Calu3 (cell line): Measurements from ENCODE around the gene WDPCP. TPM values are rescaled to one million over a fixed set of nuclear protein-coding genes. Genes with fewer than 3 reads are reported as not detected.
"Not testable (repeated sequence)": the region's sequence is repeated elsewhere in the genome, so short reads cannot be mapped to it uniquely, and the experiment has no call there.

Experiments used
- BruUV-seq: library from RNA; stranded (reverse); fragments of 400-500 nt; replicated peaks from 2 replicates; lab custom pipeline; 2021; lab: Mats Ljungman, UMichigan
- CTCF ChIA-PET: fragments of 300-600 bp; sonication (Branson Sonifier 250); formaldehyde crosslinking; loops from one replicate; lab custom pipeline; 2022; ENCODE audit warnings: antibody characterized with exemption; lab: Charles Lee
- DNase-seq: peaks from one replicate; pipeline ENCODE4 v3.0.0; 2022
- H3K27ac Mint-ChIP-seq: one replicate; pipeline ENCODE4 v1.8.0; 2022; ENCODE audit warnings: mixed read lengths; ENCODE audit not compliant: unreplicated experiment
- H3K27me3 Mint-ChIP-seq: one replicate; pipeline ENCODE4 v1.8.0; 2022; ENCODE audit warnings: mixed read lengths; ENCODE audit not compliant: unreplicated experiment
- H3K36me3 Mint-ChIP-seq: one replicate; pipeline ENCODE4 v1.8.0; 2022; ENCODE audit warnings: mild to moderate bottlenecking, moderate library complexity, mixed read lengths; ENCODE audit not compliant: insufficient read depth, unreplicated experiment
- H3K4me1 Mint-ChIP-seq: one replicate; pipeline ENCODE4 v1.8.0; 2022; ENCODE audit warnings: mild to moderate bottlenecking, low read depth, mixed read lengths; ENCODE audit not compliant: unreplicated experiment
- H3K4me3 Mint-ChIP-seq: one replicate; pipeline ENCODE4 v1.8.0; 2022; ENCODE audit warnings: mild to moderate bottlenecking, low read depth, moderate library complexity, mixed read lengths; ENCODE audit not compliant: unreplicated experiment
- H3K9me3 Mint-ChIP-seq: one replicate; pipeline ENCODE4 v1.8.0; 2022; ENCODE audit warnings: low read depth, mixed read lengths; ENCODE audit not compliant: unreplicated experiment
- intact Hi-C: fragments of 100-400 bp; cut with micrococcal nuclease; formaldehyde crosslinking; loops from one replicate; pipeline ENCODE4 v1.10.0; 2022; ENCODE audit not compliant: unreplicated experiment
- total RNA-seq: library from RNA; stranded (reverse); gene quantifications from 2 replicates; pipeline ENCODE4 v1.2.3, GENCODE V29; 2022
- TF ChIP-seq, protein P1 (sequence below): fragments of 200-600 bp; IDR thresholded peaks from one replicate; pipeline ENCODE4 v1.8.0; 2022; ENCODE audit warnings: antibody characterized with exemption; ENCODE audit not compliant: unreplicated experiment

WDPCP gene
- total RNA-seq, 1 experiment from 2014 or later = 9.0 TPM

DNA sequence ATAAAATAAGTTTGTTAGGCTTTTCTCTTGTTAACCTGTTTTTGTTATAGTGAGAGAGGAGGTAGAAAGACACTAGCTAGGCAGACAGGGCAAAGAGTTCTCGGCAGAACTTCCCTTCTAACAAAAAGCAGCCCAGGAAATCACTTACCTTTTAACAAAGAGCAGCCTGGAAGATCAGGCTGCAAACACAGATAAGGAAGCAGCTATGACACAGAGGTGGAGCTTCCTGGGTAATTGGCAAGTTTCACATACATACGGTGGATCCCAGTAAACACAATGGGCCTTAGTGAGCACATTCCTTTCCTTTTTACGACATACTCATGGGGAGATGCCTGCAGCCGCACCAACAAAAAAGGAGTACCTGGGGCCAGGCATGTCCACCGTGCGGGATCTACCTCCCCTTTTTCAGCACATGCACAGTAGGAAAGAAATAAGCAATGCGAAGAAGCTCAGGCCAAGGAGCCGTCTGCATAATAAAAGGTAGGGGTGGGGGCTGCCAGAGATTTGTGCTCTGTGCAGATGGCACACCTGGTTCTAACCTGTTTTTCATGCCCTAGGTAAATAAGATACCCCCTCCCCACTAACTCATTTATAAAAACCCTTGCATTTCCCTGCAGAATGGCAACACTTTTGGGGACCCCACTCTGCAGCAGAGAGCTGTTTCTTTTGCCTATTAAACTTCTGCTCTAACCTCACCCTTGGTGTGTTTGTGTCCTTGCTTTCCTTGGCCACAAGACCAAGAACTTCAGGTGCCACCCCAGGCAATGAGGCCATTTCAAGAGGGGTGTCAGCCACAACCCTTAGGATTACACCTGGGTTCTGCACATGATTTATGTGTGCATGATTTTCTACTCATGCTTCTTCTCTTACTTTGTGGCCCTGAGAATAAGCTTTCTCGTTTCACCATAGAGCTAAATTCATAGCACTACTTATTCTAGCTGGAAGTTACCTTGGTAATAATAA is 27.0 kb upstream of the WDPCP start:
- H3K36me3 Mint-ChIP-seq = no peaks in the 10 kb centered on the region
- no peak overlapping the region for H3K27ac Mint-ChIP-seq
- TF ChIP-seq, protein P1, sequence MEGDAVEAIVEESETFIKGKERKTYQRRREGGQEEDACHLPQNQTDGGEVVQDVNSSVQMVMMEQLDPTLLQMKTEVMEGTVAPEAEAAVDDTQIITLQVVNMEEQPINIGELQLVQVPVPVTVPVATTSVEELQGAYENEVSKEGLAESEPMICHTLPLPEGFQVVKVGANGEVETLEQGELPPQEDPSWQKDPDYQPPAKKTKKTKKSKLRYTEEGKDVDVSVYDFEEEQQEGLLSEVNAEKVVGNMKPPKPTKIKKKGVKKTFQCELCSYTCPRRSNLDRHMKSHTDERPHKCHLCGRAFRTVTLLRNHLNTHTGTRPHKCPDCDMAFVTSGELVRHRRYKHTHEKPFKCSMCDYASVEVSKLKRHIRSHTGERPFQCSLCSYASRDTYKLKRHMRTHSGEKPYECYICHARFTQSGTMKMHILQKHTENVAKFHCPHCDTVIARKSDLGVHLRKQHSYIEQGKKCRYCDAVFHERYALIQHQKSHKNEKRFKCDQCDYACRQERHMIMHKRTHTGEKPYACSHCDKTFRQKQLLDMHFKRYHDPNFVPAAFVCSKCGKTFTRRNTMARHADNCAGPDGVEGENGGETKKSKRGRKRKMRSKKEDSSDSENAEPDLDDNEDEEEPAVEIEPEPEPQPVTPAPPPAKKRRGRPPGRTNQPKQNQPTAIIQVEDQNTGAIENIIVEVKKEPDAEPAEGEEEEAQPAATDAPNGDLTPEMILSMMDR = no peak
- H3K4me1 Mint-ChIP-seq = peaks cover 20% of the 10 kb centered on the region
- H3K4me3 Mint-ChIP-seq = peak overlapping the region; percentile 29
- DNase-seq = no peak
- intact Hi-C loops = no loop called here
- CTCF ChIA-PET = no interaction called here
- H3K27me3 Mint-ChIP-seq = no peaks in the 10 kb centered on the region
- no TSS peak for BruUV-seq
- no peaks in the 10 kb centered on the region for H3K9me3 Mint-ChIP-seq

DNA sequence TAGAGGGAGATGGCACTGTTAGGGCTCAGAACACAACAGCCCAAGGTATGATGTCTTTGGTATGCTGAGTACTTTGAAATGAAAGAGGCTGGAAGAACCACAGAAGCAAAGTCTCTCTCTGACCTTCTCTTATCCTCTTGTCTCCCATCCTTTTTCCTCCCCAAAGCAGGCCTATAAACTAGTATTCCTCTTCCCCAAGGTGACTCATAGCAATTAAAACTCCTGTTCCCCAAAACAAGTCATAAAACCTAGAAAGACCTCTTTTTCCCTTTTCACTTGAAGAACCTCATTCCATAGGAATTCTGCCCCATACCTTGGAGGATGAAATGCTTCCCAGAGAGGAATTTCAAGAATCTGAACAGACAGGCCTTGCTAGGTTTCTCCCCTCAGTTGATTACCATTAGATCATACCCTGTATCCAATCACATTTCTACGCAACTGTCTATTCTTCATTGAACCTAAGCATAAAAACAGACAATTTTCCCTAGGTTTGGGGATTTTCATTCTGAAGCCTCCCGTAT is 26.2 kb upstream of the WDPCP start:
- Mint-ChIP-seq H3K27ac (no peak overlapping the region), H3K4me1 (peaks cover 20% of the 10 kb centered on the region), H3K36me3 (no peaks in the 10 kb centered on the region), H3K27me3 (no peaks in the 10 kb centered on the region), H3K9me3 (no peaks in the 10 kb centered on the region), H3K4me3 (peak overlapping the region; percentile 29)
- intact Hi-C loops = no loop called here
- TF ChIP-seq, protein P1 = no peak
- no TSS peak for BruUV-seq
- CTCF ChIA-PET = no interaction called here
- peak; percentile 11 for DNase-seq

DNA sequence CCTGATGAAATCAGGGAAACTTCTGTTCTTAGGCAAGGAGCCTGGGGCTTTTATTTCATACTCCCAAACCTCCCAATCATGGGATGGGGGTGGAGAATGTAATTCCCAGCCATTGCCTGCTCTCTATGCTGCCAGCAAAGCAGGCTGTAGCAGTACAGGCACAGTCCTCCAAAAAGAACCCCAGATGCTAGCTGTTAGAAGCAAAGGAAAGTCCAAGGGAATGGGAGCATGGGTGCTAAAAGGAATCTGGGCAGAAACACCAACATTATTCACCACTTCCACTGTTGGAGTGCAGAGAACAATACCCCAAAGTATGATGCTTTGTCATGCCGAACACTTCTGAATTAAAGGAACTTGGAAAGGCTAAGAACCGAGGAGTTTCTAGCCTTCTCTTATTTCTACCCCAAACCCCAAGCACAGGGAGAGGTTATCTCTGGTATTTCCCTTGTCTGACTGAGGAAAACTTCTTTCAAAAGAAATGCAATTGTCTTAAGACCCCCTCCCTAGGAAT is 25.2 kb upstream of the WDPCP start:
- Mint-ChIP-seq H3K9me3 (no peaks in the 10 kb centered on the region), H3K4me1 (peaks cover 20% of the 10 kb centered on the region), H3K27ac (no peak overlapping the region), H3K27me3 (no peaks in the 10 kb centered on the region), H3K36me3 (no peaks in the 10 kb centered on the region), H3K4me3 (no peak overlapping the region)
- TF ChIP-seq, protein P1 = no peak
- no TSS peak for BruUV-seq
- intact Hi-C loops = no loop called here
- DNase-seq = no peak
- CTCF ChIA-PET = no interaction called here

DNA sequence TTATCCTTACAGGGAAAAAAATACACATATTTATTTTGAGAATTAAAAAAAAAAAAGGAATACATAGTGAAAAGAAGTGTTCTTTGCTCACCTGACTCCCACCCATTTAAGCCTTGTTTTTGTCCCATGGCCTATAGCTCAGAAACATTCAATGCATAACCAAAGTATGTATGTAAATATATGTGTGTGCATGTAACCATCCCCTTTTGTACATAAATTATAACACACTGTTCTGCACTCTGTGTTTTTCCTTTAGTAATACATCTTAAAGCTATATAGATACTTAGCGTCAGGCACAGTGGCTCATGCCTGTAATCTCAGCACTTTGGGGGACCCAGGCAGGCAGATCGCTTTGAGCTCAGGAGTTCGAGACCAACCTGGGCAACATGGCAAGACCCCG is 22.2 kb upstream of the WDPCP start:
- Mint-ChIP-seq H3K27ac (no peak overlapping the region), H3K27me3 (no peaks in the 10 kb centered on the region), H3K4me3 (no peak overlapping the region), H3K4me1 (peaks cover 19% of the 10 kb centered on the region), H3K9me3 (no peaks in the 10 kb centered on the region), H3K36me3 (peaks cover 8% of the 10 kb centered on the region)
- BruUV-seq = no TSS peak
- TF ChIP-seq, protein P1 = no peak
- DNase-seq = no peak
- intact Hi-C loops = no loop called here
- CTCF ChIA-PET = no interaction called here

DNA sequence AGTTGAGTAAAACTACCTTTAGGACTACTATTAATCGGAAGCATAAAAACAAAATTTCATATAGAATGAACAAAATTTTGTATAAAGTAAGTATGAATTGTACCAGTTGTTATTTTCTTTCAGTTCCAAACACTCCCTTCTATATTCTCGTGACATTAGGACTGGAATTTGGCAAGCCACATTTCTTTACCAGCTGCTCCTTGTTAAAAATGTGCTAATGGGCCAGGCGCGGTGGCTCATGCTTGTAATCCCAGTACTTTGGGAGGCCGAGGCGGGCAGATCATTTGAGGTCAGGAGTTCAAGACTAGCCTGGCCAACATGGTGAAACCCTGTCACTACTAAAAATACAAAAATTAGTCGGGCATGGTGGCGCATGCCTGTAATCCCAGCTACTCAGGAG is 20.6 kb upstream of the WDPCP start:
- CTCF ChIA-PET, BruUV-seq, H3K27me3 Mint-ChIP-seq, DNase-seq, H3K4me3 Mint-ChIP-seq, H3K27ac Mint-ChIP-seq, intact Hi-C loops, H3K4me1 Mint-ChIP-seq, H3K9me3 Mint-ChIP-seq: not testable (repeated sequence)
- peaks cover 16% of the 10 kb centered on the region for H3K36me3 Mint-ChIP-seq
